Ectodermal cell (in vitro differentiated cells): Measurements from ENCODE around the gene ZNF175.

Source experiments
- H3K27ac ChIP-seq: 2 replicates; pipeline ENCODE4 v1.7.0; 2013; ENCODE audit warnings: mild to moderate bottlenecking, low read depth, low read length; ENCODE audit not compliant: insufficient read depth, poor library complexity, severe bottlenecking
- H3K27me3 ChIP-seq: 2 replicates; pipeline ENCODE4 v1.7.0; 2013; ENCODE audit warnings: mild to moderate bottlenecking, low read length; ENCODE audit not compliant: insufficient read depth, control insufficient read depth, poor library complexity, severe bottlenecking
- H3K36me3 ChIP-seq: one replicate; pipeline ENCODE4 v1.7.0; 2013; ENCODE audit warnings: low read length; ENCODE audit not compliant: control insufficient read depth, insufficient read depth
- H3K4me1 ChIP-seq: one replicate; pipeline ENCODE4 v1.7.0; 2013; ENCODE audit warnings: low read length; ENCODE audit not compliant: control insufficient read depth, insufficient read depth
- H3K4me3 ChIP-seq: 2 replicates; pipeline ENCODE4 v1.7.0; 2013; ENCODE audit warnings: low read depth, low read length, control low read depth; ENCODE audit not compliant: insufficient read depth
- H3K9me3 ChIP-seq: 2 replicates; pipeline ENCODE4 v1.7.0; 2013; ENCODE audit warnings: mild to moderate bottlenecking, low read length, moderate library complexity; ENCODE audit not compliant: control insufficient read depth
- WGBS, 2 experiments: methylation state at CpG; one replicate each; pipeline ENCODE4 v1.1.7; 2013; ENCODE audit warnings: missing lambda C conversion rate in 2 of 2; 5-methylcytosine and 5-hydroxymethylcytosine counted together

ZNF175 gene

GRCh38 chr19:51539821-51540366, 31.2 kb upstream of the ZNF175 start:
- Histone ChIP-seq H3K4me1 (no peaks in the 10 kb centered on the region), H3K4me3 (no peak overlapping the region), H3K36me3 (no peaks in the 10 kb centered on the region), H3K27ac (no peak overlapping the region), H3K27me3 (peaks cover 4% of the 10 kb centered on the region), H3K9me3 (no peaks in the 10 kb centered on the region)
- 81 to 88% methylated on average over 4 of the region's 4 CpGs for WGBS, 2 experiments

- Histone ChIP-seq H3K4me3 (no peak overlapping the region), H3K27ac (no peak overlapping the region)
Observed at GRCh38 chr19:51541458-51542357, 29.4 kb upstream of the ZNF175 start.

GRCh38 chr19:51542699-51543098, 28.4 kb upstream of the ZNF175 start:
- Histone ChIP-seq H3K9me3 (no peaks in the 10 kb centered on the region), H3K4me1 (no peaks in the 10 kb centered on the region), H3K27me3 (peaks cover 4% of the 10 kb centered on the region), H3K4me3 (no peak overlapping the region), H3K36me3 (no peaks in the 10 kb centered on the region), H3K27ac (no peak overlapping the region)
- 72 to 75% methylated on average over 5 of the region's 5 CpGs for WGBS, 2 experiments

More at GRCh38 chr19:51541458-51542357, 29.4 kb upstream of the ZNF175 start:
- 71% methylated on average over 10 of the region's 10 CpGs for WGBS, 2 experiments
- Histone ChIP-seq H3K9me3 (no peaks in the 10 kb centered on the region), H3K4me1 (no peaks in the 10 kb centered on the region), H3K36me3 (no peaks in the 10 kb centered on the region), H3K27me3 (peaks cover 4% of the 10 kb centered on the region)

DNA sequence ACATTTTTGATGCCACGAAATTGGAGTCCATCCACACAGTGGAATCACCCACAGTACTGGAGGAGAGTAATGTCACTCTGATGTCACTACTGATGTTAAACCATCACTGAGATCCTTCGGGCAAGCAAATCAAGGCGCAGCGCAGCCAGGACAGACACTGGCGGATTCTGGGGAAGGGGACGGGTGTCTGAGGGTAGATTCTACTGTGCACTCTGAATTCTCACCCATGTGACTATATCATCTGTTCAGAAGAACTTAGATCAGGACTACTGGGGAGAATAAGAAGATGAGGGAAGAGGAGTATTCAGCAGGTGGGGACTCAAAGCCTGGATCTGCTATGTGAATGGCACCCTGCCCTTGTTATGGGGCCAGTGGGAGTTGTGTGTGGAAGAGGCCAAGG, 27.0 kb upstream of the ZNF175 start:
- H3K4me3 ChIP-seq, result no peak overlapping the region
- 82 to 87% methylated on average over 6 of the region's 6 CpGs for WGBS, 2 experiments

DNA sequence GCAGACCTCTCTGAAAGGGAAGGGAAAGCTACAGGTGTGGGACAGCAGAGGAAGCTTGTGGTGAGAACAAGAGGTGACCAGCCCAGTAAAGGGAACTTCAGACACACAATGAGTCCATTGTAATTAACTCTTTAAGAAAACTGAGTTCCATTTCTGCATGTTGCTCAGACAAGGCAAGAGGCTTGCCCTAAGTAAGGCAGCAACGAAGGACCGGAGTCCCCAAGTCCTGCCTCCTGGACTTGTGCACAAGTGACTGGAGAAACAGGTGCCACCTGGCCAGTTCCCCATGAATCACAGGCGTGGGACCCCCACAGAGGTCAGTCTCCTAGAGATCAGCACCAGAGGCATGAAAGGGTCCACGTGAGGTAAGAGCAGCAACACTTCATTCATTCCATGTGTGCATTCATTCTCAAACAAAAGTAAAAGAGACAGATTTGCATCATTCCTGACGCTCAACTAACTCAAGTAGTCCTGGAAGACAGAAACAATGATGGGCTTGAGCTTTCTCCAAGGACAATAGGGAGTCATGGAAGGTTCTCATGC, 24.9 kb upstream of the ZNF175 start:
- Histone ChIP-seq H3K36me3 (no peaks in the 10 kb centered on the region), H3K9me3 (no peaks in the 10 kb centered on the region), H3K27ac (no peak overlapping the region), H3K4me3 (no peak overlapping the region), H3K4me1 (no peaks in the 10 kb centered on the region), H3K27me3 (no peaks in the 10 kb centered on the region)
- WGBS, 2 experiments, result 77% methylated on average over 5 of the region's 5 CpGs

More for the DNA sequence above, 27.0 kb upstream of the ZNF175 start:
- Histone ChIP-seq H3K36me3 (no peaks in the 10 kb centered on the region), H3K9me3 (no peaks in the 10 kb centered on the region), H3K4me1 (no peaks in the 10 kb centered on the region), H3K27ac (no peak overlapping the region), H3K27me3 (no peaks in the 10 kb centered on the region)

DNA sequence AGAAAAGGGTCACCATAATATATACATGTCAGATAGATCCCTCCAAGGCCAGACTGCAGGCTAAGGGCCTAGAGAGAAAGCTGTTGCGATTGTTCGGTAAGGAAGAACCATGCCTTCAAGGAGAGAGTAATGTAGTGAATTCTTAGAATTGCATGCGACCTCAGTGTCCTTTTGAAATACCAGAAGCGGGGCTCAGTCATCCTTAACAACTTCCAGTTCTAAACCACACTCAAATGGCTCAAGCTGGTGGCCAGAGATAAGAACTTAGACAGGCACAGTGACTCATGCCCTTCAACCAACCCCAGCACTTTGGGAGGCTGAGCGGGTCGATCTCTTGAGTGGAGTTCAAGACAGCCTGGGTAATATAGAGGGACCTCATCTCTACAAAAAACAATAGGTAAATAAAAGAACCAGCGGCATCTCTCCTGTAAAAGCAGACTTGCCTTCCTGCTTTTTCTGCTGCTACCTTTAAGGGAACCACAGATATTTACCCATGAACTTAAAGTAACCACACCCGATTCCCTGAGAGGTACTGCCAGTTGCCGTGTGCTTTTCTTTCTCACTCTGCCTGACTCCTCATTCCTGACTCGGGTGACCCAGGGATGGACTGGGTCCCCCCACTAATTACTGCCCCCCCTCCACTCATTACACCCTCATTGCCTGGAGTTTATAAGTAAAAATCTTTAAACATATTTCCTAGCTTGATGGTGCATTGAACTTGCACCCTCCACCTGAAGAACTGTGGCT, 24.3 kb upstream of the ZNF175 start:
- no peaks in the 10 kb centered on the region for H3K4me1 ChIP-seq
- H3K9me3 ChIP-seq, result no peaks in the 10 kb centered on the region
- no peaks in the 10 kb centered on the region for H3K36me3 ChIP-seq
- no peak overlapping the region for H3K4me3 ChIP-seq
- H3K27ac ChIP-seq, result no peak overlapping the region
- 79 to 80% methylated on average over 10 of the region's 10 CpGs for WGBS, 2 experiments
- H3K27me3 ChIP-seq, result no peaks in the 10 kb centered on the region

DNA sequence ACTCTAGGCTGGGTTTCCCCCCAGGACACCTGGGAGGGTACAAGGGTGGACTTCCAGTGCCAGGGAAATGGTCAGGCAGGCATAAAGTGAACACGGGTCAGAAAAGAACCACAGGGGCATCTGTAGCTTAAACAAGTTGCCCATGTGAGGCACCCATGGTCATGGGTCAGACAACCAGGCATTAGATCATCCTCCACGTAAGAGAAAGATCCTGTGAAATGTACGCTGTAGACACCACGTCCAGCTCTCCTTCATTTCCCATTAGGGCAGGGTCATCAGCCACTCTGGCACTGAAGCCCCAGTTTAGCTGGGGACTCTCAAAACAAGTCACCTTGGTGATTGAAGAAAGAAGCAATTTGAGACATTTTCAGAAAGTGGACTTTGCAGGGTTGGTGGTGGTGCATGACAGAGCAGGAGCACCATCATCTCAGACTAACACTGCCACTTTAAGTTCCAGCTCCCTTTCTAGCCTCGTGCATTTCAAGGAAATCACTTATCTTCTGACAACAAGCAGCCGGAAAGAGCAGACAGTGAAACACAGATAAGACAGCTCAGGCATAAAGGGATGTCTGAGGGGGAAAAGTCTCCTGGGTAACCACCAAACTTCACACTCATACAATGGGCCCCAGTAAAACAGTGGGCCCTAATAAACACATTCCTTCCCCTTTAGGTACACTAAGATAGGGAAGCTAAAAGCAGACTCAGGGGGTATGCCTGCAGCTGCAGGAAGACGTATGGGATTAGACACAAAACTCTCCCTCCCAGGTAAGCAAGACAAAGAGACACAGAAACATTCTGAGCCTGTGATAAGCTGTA, 23.5 kb upstream of the ZNF175 start:
- Histone ChIP-seq H3K27me3 (no peaks in the 10 kb centered on the region), H3K4me1 (no peaks in the 10 kb centered on the region), H3K4me3 (no peak overlapping the region), H3K9me3 (no peaks in the 10 kb centered on the region), H3K27ac (no peak overlapping the region), H3K36me3 (no peaks in the 10 kb centered on the region)
- 55 to 69% methylated on average over 7 of the region's 7 CpGs for WGBS, 2 experiments

- 78 to 80% methylated on average over 5 of the region's 5 CpGs for WGBS, 2 experiments
- Histone ChIP-seq H3K4me1 (no peaks in the 10 kb centered on the region), H3K27ac (no peak overlapping the region), H3K27me3 (no peaks in the 10 kb centered on the region), H3K36me3 (no peaks in the 10 kb centered on the region), H3K9me3 (no peaks in the 10 kb centered on the region), H3K4me3 (no peak overlapping the region)
Observed at GRCh38 chr19:51548213-51548651, 22.9 kb upstream of the ZNF175 start.

DNA sequence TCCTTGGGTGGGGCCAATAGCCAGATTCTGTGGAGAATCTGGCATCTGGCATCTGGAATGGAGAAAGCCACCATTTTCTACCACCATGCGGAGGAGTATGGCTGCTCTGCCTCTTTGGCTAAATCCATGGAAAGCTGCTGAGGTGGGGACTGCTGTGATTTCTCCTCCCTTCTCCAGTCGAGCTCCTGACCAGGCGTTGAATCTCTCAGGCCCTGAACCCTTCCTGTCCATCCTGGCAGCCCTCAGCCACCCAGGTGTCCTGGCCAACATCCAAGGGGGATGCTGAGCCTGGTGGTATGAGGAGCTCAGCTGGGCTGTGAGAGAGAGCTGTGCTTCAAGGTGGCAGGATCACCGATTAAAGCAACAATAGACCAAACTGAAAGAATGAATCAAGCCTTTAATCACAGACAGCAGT, 22.2 kb upstream of the ZNF175 start:
- Histone ChIP-seq H3K27ac (no peak overlapping the region), H3K36me3 (no peaks in the 10 kb centered on the region), H3K4me1 (no peaks in the 10 kb centered on the region), H3K27me3 (no peaks in the 10 kb centered on the region), H3K4me3 (no peak overlapping the region), H3K9me3 (no peaks in the 10 kb centered on the region)
- 77 to 83% methylated on average over 4 of the region's 4 CpGs for WGBS, 2 experiments
